SK-N-SH treated with all-trans-retinoic acid at 6 μM for 48 hours (cell line): ENCODE measurements around the gene MTHFD2L.

ENCODE experiments used
- ARNTL ChIP-seq: fragments of 450-650 bp; formaldehyde crosslinking; IDR thresholded peaks from 2 replicates; pipeline ENCODE4 v1.5.0; 2020; ENCODE audit warnings: low read depth, mild to moderate bottlenecking, moderate library complexity, borderline replicate concordance
- BACH2 ChIP-seq: fragments of 250-450 bp; sonication (Bioruptor Pico); IDR thresholded peaks from 2 replicates; pipeline ENCODE4 v1.9.0; 2021; ENCODE audit warnings: mild to moderate bottlenecking, borderline replicate concordance
- ESRRG ChIP-seq: fragments of 250-450 bp; sonication (Bioruptor Pico); IDR thresholded peaks from 2 replicates; pipeline ENCODE4 v1.6.1; 2021; ENCODE audit warnings: mild to moderate bottlenecking
- POU6F1 ChIP-seq: fragments of 250-450 bp; sonication (Bioruptor Pico); IDR thresholded peaks from 2 replicates; pipeline ENCODE4 v1.8.0; 2021; ENCODE audit warnings: low read depth, mild to moderate bottlenecking, moderate library complexity, borderline replicate concordance
- TCF4 ChIP-seq: fragments of 250-450 bp; sonication (Bioruptor Pico); IDR thresholded peaks from 2 replicates; pipeline ENCODE4 v1.8.0; 2021; ENCODE audit warnings: mild to moderate bottlenecking, moderate library complexity, borderline replicate concordance
- ZNF70 ChIP-seq: fragments of 450-650 bp; formaldehyde crosslinking; IDR thresholded peaks from 2 replicates; pipeline ENCODE4 v1.5.0; 2020; ENCODE audit warnings: mild to moderate bottlenecking, moderate library complexity

GRCh38 chr4:74118600-74119338 is 39.1 kb upstream of the MTHFD2L start:
- TF ChIP-seq TCF4 (CRISPR knock-in tag) = no peak
- TF ChIP-seq ESRRG = no peak
- TF ChIP-seq BACH2 (CRISPR knock-in tag) = no peak
- no peak for TF ChIP-seq POU6F1 (CRISPR knock-in tag)
- TF ChIP-seq ARNTL (CRISPR knock-in tag) = no peak
- TF ChIP-seq ZNF70 (CRISPR knock-in tag) = no peak
